Esophagus (tissue), 2 donors: ENCODE measurements around the gene TP63. TPM values are rescaled to one million over a fixed set of nuclear protein-coding genes. Genes with fewer than 3 reads are reported as not detected.

Source experiments
- H3K27ac ChIP-seq, 2 donors: one replicate each; pipeline ENCODE4 v1.5.1; 2013; ENCODE audit warnings: low read depth in 2 of 2, mild to moderate bottlenecking in 2 of 2, inconsistent platforms in 1 of 2, low read length in 1 of 2, moderate library complexity in 1 of 2
- H3K27me3 ChIP-seq, 2 donors: one replicate each; pipeline ENCODE4 v1.6.1; 2013; ENCODE audit warnings: low read length in 2 of 2, control low read depth in 1 of 2, mild to moderate bottlenecking in 1 of 2; ENCODE audit not compliant: insufficient read depth in 2 of 2, control insufficient read depth in 1 of 2
- H3K36me3 ChIP-seq, 2 donors: one replicate each; pipeline ENCODE4 v1.6.1; 2013; ENCODE audit warnings: low read length in 1 of 2; ENCODE audit not compliant: control insufficient read depth in 2 of 2, insufficient read depth in 2 of 2
- H3K4me1 ChIP-seq, 2 donors: one replicate each; pipeline ENCODE4 v1.6.1; 2013; ENCODE audit warnings: low read length in 1 of 2; ENCODE audit not compliant: control insufficient read depth in 2 of 2, insufficient read depth in 2 of 2
- H3K4me3 ChIP-seq, 2 donors: one replicate each; pipeline ENCODE4 v1.5.1; 2013; ENCODE audit warnings: low read length in 2 of 2, mild to moderate bottlenecking in 2 of 2, low read depth in 1 of 2, moderate library complexity in 1 of 2
- H3K9me3 ChIP-seq, 2 donors: one replicate each; pipeline ENCODE4 v1.6.1; 2013; ENCODE audit warnings: mild to moderate bottlenecking in 2 of 2, low read depth in 1 of 2, low read length in 1 of 2, moderate library complexity in 1 of 2; ENCODE audit not compliant: control insufficient read depth in 2 of 2, insufficient read depth in 1 of 2
- WGBS, 2 donors: extraction: QIAGEN DNeasy Blood & Tissue Kit; methylation state at CpG; one replicate each; pipeline ENCODE4 v1.1.7; 2013; 5-methylcytosine and 5-hydroxymethylcytosine counted together
- polyA plus RNA-seq, 2 donors: library from polyadenylated mRNA; stranded (reverse); fragments of 200-250 nt; gene quantifications; one replicate each; pipeline ENCODE4 v1.2.3, GENCODE V29; 2013
- donor health status: healthy with polysubstance abuse.
- donor health status: Bipolar disorder and iron deficiency.

TP63 gene
- polyA plus RNA-seq, 2 donors, result 37.8 to 57.2 TPM

DNA sequence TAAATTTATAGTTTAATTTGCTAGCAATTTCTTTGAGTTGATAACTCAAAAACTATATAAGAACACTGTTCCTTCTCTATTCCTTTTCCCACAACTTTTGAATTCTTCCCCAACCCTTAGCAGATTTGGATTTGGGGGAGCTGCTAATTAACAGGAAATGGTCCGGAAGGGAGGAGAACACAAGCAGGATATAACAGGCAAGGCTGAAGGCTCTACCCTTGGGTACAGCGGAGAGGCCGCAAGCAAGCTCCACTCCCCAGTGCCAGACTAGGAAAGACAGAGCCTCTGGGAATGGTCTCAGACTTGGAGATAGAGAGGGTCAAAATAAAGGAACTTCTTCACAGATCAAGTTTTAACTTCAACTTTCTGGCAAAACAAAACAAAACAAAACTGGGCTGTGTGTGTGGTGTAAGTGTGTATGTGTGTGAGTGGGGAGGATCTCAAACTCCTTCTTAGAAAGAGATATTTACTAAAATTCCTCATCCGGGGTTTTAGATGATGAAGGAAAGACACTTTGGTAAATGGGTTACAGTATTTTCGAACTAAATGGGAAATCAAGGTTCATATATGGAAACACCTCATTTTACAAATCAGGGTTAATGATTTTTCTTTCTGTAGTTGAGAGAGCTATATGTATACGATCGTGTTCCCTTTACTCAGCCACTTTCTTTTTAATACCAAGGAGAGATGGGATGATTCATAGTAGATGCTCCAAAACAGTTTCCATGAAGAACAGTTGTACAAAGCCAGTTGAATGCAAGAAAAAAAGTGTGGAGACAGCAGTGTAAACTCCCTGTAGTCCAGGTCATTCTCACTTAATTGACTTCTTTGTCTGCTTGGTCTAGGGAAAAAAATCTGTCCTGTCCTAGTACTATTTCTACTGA lies 161.1 kb downstream of the TP63 start:
- Histone ChIP-seq H3K9me3 (no peaks in the 10 kb centered on the region), H3K27ac (peak overlapping the region; percentile 78 to 90), H3K27me3 (no peaks in the 10 kb centered on the region), H3K4me1 (no peaks in the 10 kb centered on the region), H3K4me3 (peak overlapping the region; percentile 39 to 72), H3K36me3 (no peaks in the 10 kb centered on the region)
- 47 to 66% methylated on average over 7 of the region's 7 CpGs for WGBS, 2 donors

DNA sequence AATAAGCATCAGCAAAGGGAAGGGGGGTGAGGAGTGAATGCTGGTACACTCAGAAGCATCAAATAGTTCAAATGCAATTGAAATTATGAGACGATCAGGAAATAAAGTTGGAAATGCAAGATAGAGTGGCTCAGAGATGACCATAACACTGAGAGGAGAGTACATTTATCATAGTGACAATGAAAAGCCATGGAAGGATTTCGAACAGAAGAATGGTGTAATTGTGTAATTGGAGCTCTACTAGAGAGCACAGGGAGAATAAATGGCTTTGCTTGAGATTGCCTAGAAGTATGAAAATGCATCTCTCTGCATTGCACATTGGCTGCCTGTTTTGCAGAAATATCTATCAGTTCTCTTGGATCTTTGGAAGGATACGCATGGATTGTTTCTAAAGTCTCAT lies 163.3 kb downstream of the TP63 start:
- Histone ChIP-seq H3K27ac (peak overlapping the region in 1 of 2 donors; percentile 14), H3K4me1 (no peaks in the 10 kb centered on the region), H3K36me3 (no peaks in the 10 kb centered on the region), H3K27me3 (no peaks in the 10 kb centered on the region), H3K4me3 (peak overlapping the region in 1 of 2 donors; percentile 39), H3K9me3 (no peaks in the 10 kb centered on the region)
- WGBS, 2 donors, result 40 to 55% methylated on average over 3 of the region's 3 CpGs

DNA sequence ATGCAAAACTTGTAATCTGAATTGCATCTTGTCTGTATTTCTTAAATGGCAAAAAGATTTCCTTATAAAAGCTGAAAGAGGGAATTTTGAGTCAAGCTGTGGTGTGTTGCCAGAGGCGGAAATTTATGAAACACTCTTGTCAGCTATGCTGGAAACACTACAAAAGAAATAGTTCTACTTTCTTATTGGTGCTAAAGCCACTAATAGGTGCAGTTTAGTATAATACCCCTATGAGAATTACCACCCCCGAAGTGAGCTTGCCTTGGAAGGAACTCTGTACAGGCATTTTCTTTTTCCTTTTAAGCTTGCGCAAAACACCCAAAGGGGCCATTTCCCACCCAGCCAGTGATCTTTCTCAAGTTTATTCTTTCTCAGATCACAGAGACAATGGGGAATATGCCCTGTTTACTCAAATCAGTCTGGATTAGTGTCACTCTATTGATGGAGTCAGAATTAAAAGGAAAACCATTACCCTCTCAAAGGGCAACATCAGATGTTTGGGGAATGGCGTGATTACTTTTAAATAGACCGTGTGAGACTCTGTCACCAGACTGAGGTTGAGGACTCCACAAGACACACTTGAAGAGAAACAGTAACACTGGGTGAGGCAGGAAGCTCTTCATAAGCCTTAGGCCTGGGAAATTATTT lies 166.0 kb downstream of the TP63 start:
- no peak overlapping the region for H3K4me3 ChIP-seq
- H3K27me3 ChIP-seq, result no peaks in the 10 kb centered on the region
- H3K4me1 ChIP-seq, result no peaks in the 10 kb centered on the region
- peak overlapping the region; percentile 83 to 85 for H3K27ac ChIP-seq
- H3K36me3 ChIP-seq, result no peaks in the 10 kb centered on the region
- H3K9me3 ChIP-seq, result no peaks in the 10 kb centered on the region
- 48 to 61% methylated on average over 5 of the region's 5 CpGs for WGBS, 2 donors

DNA sequence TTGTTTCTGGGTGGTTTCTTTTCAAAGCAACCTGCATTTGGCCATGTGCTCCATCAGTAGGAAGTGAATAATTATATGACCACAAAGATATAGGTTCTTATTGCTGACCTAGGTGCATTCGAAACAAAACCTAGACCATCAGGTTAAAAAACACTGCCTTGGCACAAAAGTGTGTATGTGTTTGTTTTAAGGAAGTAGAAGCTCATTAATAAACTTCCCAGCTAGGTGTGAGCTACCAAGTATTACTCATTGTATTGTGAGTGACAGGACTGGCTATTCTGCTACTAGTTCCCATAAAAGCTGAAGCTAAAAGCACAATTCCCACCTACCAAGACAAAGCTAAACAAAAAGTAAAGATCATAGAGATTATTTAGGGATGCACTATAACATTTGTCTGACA lies 168.2 kb downstream of the TP63 start:
- H3K27ac ChIP-seq, result peak overlapping the region; percentile 33 to 80
- H3K27me3 ChIP-seq, result no peaks in the 10 kb centered on the region
- no peaks in the 10 kb centered on the region for H3K9me3 ChIP-seq
- 43 to 47% methylated on average over 1 of the region's 1 CpG for WGBS, 2 donors
- no peaks in the 10 kb centered on the region for H3K4me1 ChIP-seq
- H3K36me3 ChIP-seq, result no peaks in the 10 kb centered on the region
- H3K4me3 ChIP-seq, result no peak overlapping the region

DNA sequence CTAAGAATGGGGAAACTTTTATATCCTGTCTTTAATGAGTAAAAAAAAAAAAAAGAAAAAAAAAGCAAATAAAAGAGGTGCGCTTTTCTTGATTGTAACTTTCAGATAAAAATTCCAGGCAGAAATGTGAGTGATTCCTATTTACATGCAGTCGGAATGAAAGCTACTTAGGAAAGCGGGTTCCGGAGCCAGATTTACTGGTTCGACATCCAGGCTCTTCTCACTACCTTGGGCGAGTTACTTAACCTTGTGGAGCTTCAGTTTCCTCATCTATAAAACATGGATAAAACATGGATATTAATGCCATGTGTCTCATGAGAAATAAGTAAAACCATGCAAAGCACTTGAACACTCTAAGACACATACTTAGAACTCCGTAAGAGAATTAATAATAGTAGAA lies 169.2 kb downstream of the TP63 start:
- H3K4me3 ChIP-seq, result no peak overlapping the region
- H3K27me3 ChIP-seq, result no peaks in the 10 kb centered on the region
- 59 to 74% methylated on average over 7 of the region's 7 CpGs for WGBS, 2 donors

DNA sequence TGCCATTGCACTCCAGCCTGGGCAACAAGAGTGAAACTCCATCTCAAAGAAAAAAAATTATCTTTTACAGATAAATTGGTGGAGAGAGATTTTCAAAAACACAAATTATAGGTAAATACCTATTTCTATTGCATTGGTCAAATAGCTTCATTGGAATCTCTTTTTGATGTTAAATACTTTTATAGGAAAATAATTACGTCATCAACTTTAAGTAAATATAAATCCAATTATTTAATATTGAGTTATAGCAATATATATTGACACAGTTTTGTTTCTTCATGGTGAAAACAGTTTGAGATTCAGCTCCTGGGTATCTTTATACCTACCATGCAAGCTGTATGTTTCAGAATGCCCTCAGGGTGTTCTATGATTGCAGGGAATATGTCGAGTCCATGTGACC lies 172.1 kb downstream of the TP63 start:
- Histone ChIP-seq H3K9me3 (no peaks in the 10 kb centered on the region), H3K27me3 (no peaks in the 10 kb centered on the region), H3K36me3 (peaks cover 0 to 6% of the 10 kb centered on the region in 2 donors), H3K27ac (no peak overlapping the region), H3K4me1 (peaks cover 0 to 7% of the 10 kb centered on the region in 2 donors), H3K4me3 (no peak overlapping the region)
- WGBS, 2 donors, result 65 to 81% methylated on average over 2 of the region's 2 CpGs

More for the DNA sequence above, 169.2 kb downstream of the TP63 start:
- H3K9me3 ChIP-seq, result no peaks in the 10 kb centered on the region
- peak overlapping the region in 1 of 2 donors; percentile 88 for H3K27ac ChIP-seq
- peaks cover 0 to under 1% of the 10 kb centered on the region in 2 donors for H3K36me3 ChIP-seq
- peaks cover 0 to under 1% of the 10 kb centered on the region in 2 donors for H3K4me1 ChIP-seq

DNA sequence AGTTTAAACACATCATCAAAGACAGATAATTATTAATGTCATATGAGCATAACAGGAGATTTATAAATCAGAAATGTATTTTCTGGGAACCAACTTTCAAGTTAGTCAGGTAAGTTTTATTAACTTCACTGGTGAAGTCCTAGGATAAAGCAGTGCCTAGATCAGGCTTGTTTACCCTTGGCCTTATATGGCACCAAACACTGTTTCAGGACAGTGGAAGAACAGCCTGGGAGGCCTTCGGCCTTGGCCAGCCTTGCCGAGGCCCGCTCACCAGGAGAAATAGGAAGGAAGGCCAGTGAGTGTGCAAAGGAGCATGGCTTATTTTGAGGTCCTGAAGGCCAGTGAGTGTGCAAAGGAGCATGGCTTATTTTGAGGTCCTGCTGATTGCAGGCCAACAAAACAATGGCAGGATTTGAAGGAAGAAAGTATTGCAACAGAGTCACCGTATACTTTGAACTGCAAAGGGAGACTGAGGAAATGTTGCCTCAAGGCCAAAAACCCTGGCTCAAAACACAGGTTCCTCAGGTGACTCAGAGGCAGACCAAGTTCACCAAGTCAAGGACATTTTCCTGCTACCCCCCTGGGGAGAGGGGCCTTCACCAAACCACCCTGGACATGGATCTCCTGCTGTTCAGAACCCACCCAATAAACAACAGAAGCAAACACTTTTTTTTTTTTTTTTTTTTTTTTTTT lies 174.3 kb downstream of the TP63 start:
- Histone ChIP-seq H3K4me1 (peaks cover 0 to 7% of the 10 kb centered on the region in 2 donors), H3K27me3 (no peaks in the 10 kb centered on the region), H3K4me3 (no peak overlapping the region), H3K36me3 (peaks cover 0 to 10% of the 10 kb centered on the region in 2 donors), H3K9me3 (no peaks in the 10 kb centered on the region), H3K27ac (peak overlapping the region; percentile 20 to 48)
- 62 to 66% methylated on average over 4 of the region's 4 CpGs for WGBS, 2 donors

DNA sequence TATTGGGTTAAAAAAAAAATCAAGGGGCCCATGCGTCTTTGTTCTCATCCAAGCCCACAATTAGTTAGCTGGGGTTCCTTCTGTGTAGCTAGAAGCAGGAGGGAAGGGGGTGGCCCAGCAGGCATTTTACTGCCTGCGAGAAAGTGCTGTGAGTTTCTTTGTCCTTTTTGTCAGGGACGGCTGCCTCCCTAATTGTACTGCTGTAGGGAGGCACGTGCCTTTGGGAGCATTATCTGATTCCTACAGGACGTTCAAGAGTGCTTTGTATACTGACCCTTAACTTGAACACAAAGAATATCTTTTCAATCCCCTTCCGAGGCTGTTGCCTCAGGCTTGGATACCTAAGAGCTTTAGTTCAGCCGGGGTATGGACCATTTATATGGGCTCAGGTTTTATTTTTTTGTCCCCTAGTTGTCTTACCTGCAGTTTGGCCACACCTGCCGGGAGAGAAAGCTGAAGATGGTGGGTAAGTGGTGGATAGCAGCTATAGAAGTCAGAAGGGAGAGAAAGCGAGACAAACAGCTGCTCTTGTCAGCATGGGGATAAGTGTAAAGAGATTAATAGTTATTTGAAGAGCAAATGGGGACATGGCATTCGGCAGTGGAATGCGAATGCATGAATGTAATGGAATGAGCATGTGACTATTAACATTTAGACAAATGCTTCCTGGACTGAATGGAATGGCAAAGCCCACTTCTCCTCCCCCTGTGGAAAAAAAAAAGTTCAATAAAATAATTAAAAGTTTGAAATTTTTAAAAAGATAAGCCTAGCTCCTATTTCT lies 175.2 kb downstream of the TP63 start:
- H3K36me3 ChIP-seq, result peaks cover 0 to 10% of the 10 kb centered on the region in 2 donors
- H3K27me3 ChIP-seq, result no peaks in the 10 kb centered on the region
- peaks cover 0 to 7% of the 10 kb centered on the region in 2 donors for H3K4me1 ChIP-seq
- no peaks in the 10 kb centered on the region for H3K9me3 ChIP-seq
- no peak overlapping the region for H3K4me3 ChIP-seq
- 37% methylated on average over 11 of the region's 11 CpGs for WGBS, 2 donors
- H3K27ac ChIP-seq, result peak overlapping the region; percentile 1 to 55
